Loucy (cell line): ENCODE results near the gene NDE1.

Experiments
- CTCF ChIP-seq: fragments of 200-600 bp; sonication (generic); conservative IDR thresholded peaks from 2 replicates; pipeline ENCODE4 v1.5.1; 2014; ENCODE audit warnings: mild to moderate bottlenecking, antibody characterized with exemption, low read length
- EZH2phosphoT487 ChIP-seq: fragments of 200-600 bp; IDR thresholded peaks from 2 replicates; pipeline ENCODE4 v1.6.1; 2018; ENCODE audit warnings: antibody characterized with exemption, mild to moderate bottlenecking, moderate library complexity, borderline replicate concordance

GRCh38 chr16:15667091-15667742, 17.2 kb downstream of the NDE1 start:
- no peak for TF ChIP-seq CTCF
- TF ChIP-seq EZH2phosphoT487, result no peak
